H9 (cell line): ENCODE measurements around the gene SETD7. TPM values are rescaled to one million over a fixed set of nuclear protein-coding genes. Genes with fewer than 3 reads are reported as not detected.

Experiments
- DNase-seq: peaks from one replicate; pipeline ENCODE4 v3.0.0-alpha.2; 2017
- H2AFZ ChIP-seq: one replicate; pipeline ENCODE4 v1.6.1; 2013; ENCODE audit warnings: mild to moderate bottlenecking, low read length, control low read depth, moderate library complexity
- H2AK5ac ChIP-seq: 2 replicates; pipeline ENCODE4 v1.6.1; 2013; ENCODE audit warnings: low read length, control low read depth, mixed read lengths; ENCODE audit not compliant: insufficient read length
- H2BK120ac ChIP-seq: one replicate; pipeline ENCODE4 v1.6.1; 2013; ENCODE audit warnings: low read depth, mild to moderate bottlenecking, low read length, control low read depth, inconsistent platforms; ENCODE audit not compliant: poor library complexity, severe bottlenecking
- H2BK12ac ChIP-seq: 2 replicates; pipeline ENCODE4 v1.6.1; 2013; ENCODE audit warnings: low read length, control low read depth, mixed read lengths, low read depth; ENCODE audit not compliant: insufficient read length
- H2BK15ac ChIP-seq: 2 replicates; pipeline ENCODE4 v1.6.1; 2013; ENCODE audit warnings: low read depth, low read length, control low read depth
- H2BK20ac ChIP-seq: one replicate; pipeline ENCODE4 v1.6.1; 2013; ENCODE audit warnings: low read depth, mild to moderate bottlenecking, low read length, control low read depth, inconsistent platforms; ENCODE audit not compliant: poor library complexity, severe bottlenecking
- H2BK5ac ChIP-seq: 2 replicates; pipeline ENCODE4 v1.6.1; 2013; ENCODE audit warnings: low read length, control low read depth, mixed read lengths; ENCODE audit not compliant: insufficient read length
- H3K14ac ChIP-seq: 2 replicates; pipeline ENCODE4 v1.6.1; 2013; ENCODE audit warnings: low read length, control low read depth; ENCODE audit not compliant: insufficient read depth
- H3K18ac ChIP-seq: 2 replicates; pipeline ENCODE4 v1.6.1; 2013; ENCODE audit warnings: low read depth, mild to moderate bottlenecking, mixed read lengths, low read length, control low read depth; ENCODE audit not compliant: insufficient read length
- H3K23ac ChIP-seq: 2 replicates; pipeline ENCODE4 v1.6.1; 2013; ENCODE audit warnings: low read length, control low read depth, mixed read lengths, low read depth; ENCODE audit not compliant: insufficient read length
- H3K23me2 ChIP-seq: 2 replicates; pipeline ENCODE4 v1.6.1; 2013; ENCODE audit warnings: low read depth, mild to moderate bottlenecking, mixed read lengths, low read length, control low read depth; ENCODE audit not compliant: insufficient read length, poor library complexity, severe bottlenecking
- H3K27ac ChIP-seq: 2 replicates; pipeline ENCODE4 v1.5.1; 2013; ENCODE audit warnings: low read length, control low read depth, mixed read lengths, low read depth; ENCODE audit not compliant: insufficient read length
- H3K27me3 ChIP-seq: 2 replicates; pipeline ENCODE4 v1.6.1; 2013; ENCODE audit warnings: low read length, control low read depth, inconsistent platforms; ENCODE audit not compliant: insufficient read depth
- H3K4ac ChIP-seq: 2 replicates; pipeline ENCODE4 v1.6.1; 2013; ENCODE audit warnings: low read depth, mild to moderate bottlenecking, control low read depth, inconsistent platforms, low read length, moderate library complexity
- H3K4me1 ChIP-seq: 2 replicates; pipeline ENCODE4 v1.6.1; 2013; ENCODE audit warnings: low read length, control low read depth, inconsistent platforms; ENCODE audit not compliant: insufficient read depth
- H3K4me2 ChIP-seq: 2 replicates; pipeline ENCODE4 v1.6.1; 2013; ENCODE audit warnings: low read length, control low read depth, mixed read lengths; ENCODE audit not compliant: insufficient read length, insufficient read depth
- H3K56ac ChIP-seq: 2 replicates; pipeline ENCODE4 v1.6.1; 2013; ENCODE audit warnings: low read depth, mild to moderate bottlenecking, mixed read lengths, low read length, control low read depth; ENCODE audit not compliant: insufficient read length
- H3K79me1 ChIP-seq: 2 replicates; pipeline ENCODE4 v1.6.1; 2013; ENCODE audit warnings: low read depth, mild to moderate bottlenecking, moderate library complexity, low read length, control low read depth, inconsistent platforms; ENCODE audit not compliant: insufficient read depth, poor library complexity, severe bottlenecking
- H3K79me2 ChIP-seq: 2 replicates; pipeline ENCODE4 v1.6.1; 2013; ENCODE audit warnings: low read length, control low read depth, inconsistent platforms; ENCODE audit not compliant: insufficient read depth
- H3K9ac ChIP-seq: 2 replicates; pipeline ENCODE4 v1.6.1; 2013; ENCODE audit warnings: low read length, control low read depth, mixed read lengths; ENCODE audit not compliant: insufficient read length; ENCODE audit errors: extremely low read depth
- H3K9me3 ChIP-seq: one replicate; pipeline ENCODE4 v1.6.1; 2013; ENCODE audit warnings: low read depth, low read length, inconsistent platforms; ENCODE audit not compliant: control insufficient read depth
- H3T11ph ChIP-seq: one replicate; pipeline ENCODE4 v1.6.1; 2013; ENCODE audit warnings: mild to moderate bottlenecking, low read length, control low read depth, inconsistent platforms
- H4K20me1 ChIP-seq: one replicate; pipeline ENCODE4 v1.6.1; 2013; ENCODE audit not compliant: control insufficient read depth, insufficient read length, insufficient read depth
- H4K5ac ChIP-seq: 2 replicates; pipeline ENCODE4 v1.6.1; 2013; ENCODE audit warnings: low read depth, mild to moderate bottlenecking, mixed read lengths, low read length, control low read depth; ENCODE audit not compliant: insufficient read length
- H4K8ac ChIP-seq: replicated peaks from 2 replicates; pipeline ENCODE4 v1.6.1; 2013; ENCODE audit warnings: low read length, control low read depth, mixed read lengths, low read depth; ENCODE audit not compliant: insufficient read length
- H4K91ac ChIP-seq: 2 replicates; pipeline ENCODE4 v1.6.1; 2013; ENCODE audit warnings: low read depth, mild to moderate bottlenecking, moderate library complexity, mixed read lengths, low read length, control low read depth; ENCODE audit not compliant: insufficient read length
- H3K27ac Mint-ChIP-seq, 3 experiments: 2 replicates in 2 of 3; 3 replicates in 1 of 3; pipeline ENCODE4 v1.8.0; 2020 to 2021; ENCODE audit warnings: mixed read lengths in 3 of 3, mild to moderate bottlenecking in 1 of 3, moderate library complexity in 1 of 3
- H3K27me3 Mint-ChIP-seq: 2 replicates; pipeline ENCODE4 v1.8.0; 2021; ENCODE audit warnings: low read depth, mild to moderate bottlenecking, moderate library complexity, mixed read lengths
- H3K36me3 Mint-ChIP-seq, 3 experiments: 2 replicates in 2 of 3; 3 replicates in 1 of 3; pipeline ENCODE4 v1.8.0; 2020 to 2021; ENCODE audit warnings: low read depth in 3 of 3, mixed read lengths in 3 of 3; ENCODE audit not compliant: insufficient read depth in 1 of 3
- H3K4me1 Mint-ChIP-seq, 2 experiments: 2 replicates each; pipeline ENCODE4 v1.8.0; 2020; ENCODE audit warnings: mixed read lengths in 2 of 2
- H3K4me3 Mint-ChIP-seq, 2 experiments: 2 replicates in 1 of 2; 3 replicates in 1 of 2; pipeline ENCODE4 v1.8.0; 2020 to 2021; ENCODE audit warnings: mild to moderate bottlenecking in 2 of 2, mixed read lengths in 2 of 2, moderate library complexity in 1 of 2
- H3K9me3 Mint-ChIP-seq, 2 experiments: 2 replicates in 1 of 2; 3 replicates in 1 of 2; pipeline ENCODE4 v1.8.0; 2020; ENCODE audit warnings: mild to moderate bottlenecking in 2 of 2, mixed read lengths in 2 of 2, moderate library complexity in 1 of 2
- CTCF ChIP-seq: fragments of 200-600 bp; sonication (generic); conservative IDR thresholded peaks from 3 replicates; pipeline ENCODE4 v1.8.0; 2021; ENCODE audit warnings: antibody characterized with exemption, mild to moderate bottlenecking
- WGBS: extraction: QIAGEN DNeasy Blood & Tissue Kit; methylation state at CpG from one replicate; pipeline ENCODE4 v1.1.7; 2013; ENCODE audit warnings: missing lambda C conversion rate, low lambda C conversion rate, mixed read lengths; ENCODE audit not compliant: insufficient read length; ENCODE audit errors: extremely low coverage; 5-methylcytosine and 5-hydroxymethylcytosine counted together
- total RNA-seq: library from RNA; stranded (reverse); gene quantifications from 2 replicates; pipeline ENCODE4 v1.2.1, GENCODE V29; 2021

The SETD7 gene
- total RNA-seq, 1 experiment from 2014 or later: 1.5 TPM

- Histone ChIP-seq H3K4me2 (no peak overlapping the region), H4K20me1 (no peaks in the 10 kb centered on the region), H2AFZ (no peak overlapping the region), H3K27ac (no peak overlapping the region), H4K8ac (no peak overlapping the region), H3K4ac (no peak overlapping the region), H3K79me1 (no peaks in the 10 kb centered on the region), H3K56ac (no peak overlapping the region), H2BK12ac (no peak overlapping the region), H3K18ac (no peak overlapping the region), H3K9me3 (no peaks in the 10 kb centered on the region), H2BK120ac (no peak overlapping the region), H2BK20ac (no peak overlapping the region), H3K23me2 (no peaks in the 10 kb centered on the region), H2AK5ac (no peak overlapping the region), H3T11ph (no peak overlapping the region), H3K9ac (no peak overlapping the region), H3K4me1 (no peaks in the 10 kb centered on the region), H3K27me3 (no peaks in the 10 kb centered on the region), H3K23ac (no peak overlapping the region), H4K5ac (no peak overlapping the region), H2BK15ac (no peak overlapping the region), H3K79me2 (no peaks in the 10 kb centered on the region), H4K91ac (no peak overlapping the region), H3K14ac (no peak overlapping the region), H2BK5ac (no peak overlapping the region)
- TF ChIP-seq CTCF: no peak
- WGBS: no CpG with 5 or more reads among the region's 3 CpGs
- H3K4me1 Mint-ChIP-seq: no peaks in the 10 kb centered on the region; a peak in 1 of 4 replicates
- H3K27ac Mint-ChIP-seq: no peak overlapping the region; a peak in 1 of 7 replicates
- no peaks in the 10 kb centered on the region for H3K27me3 Mint-ChIP-seq
- no peak overlapping the region for H3K4me3 Mint-ChIP-seq
- H3K9me3 Mint-ChIP-seq: no peaks in the 10 kb centered on the region
- no peak for DNase-seq
- no peaks in the 10 kb centered on the region for H3K36me3 Mint-ChIP-seq
Observed at GRCh38 chr4:139533511-139533910, 22.5 kb downstream of the SETD7 start.
